ENCODE data around the gene FAM3B.
"Not testable (repeated sequence)": the region's sequence is repeated elsewhere in the genome, so short reads cannot be mapped to it uniquely, and the experiment has no call there.

FAM3B gene

DNA sequence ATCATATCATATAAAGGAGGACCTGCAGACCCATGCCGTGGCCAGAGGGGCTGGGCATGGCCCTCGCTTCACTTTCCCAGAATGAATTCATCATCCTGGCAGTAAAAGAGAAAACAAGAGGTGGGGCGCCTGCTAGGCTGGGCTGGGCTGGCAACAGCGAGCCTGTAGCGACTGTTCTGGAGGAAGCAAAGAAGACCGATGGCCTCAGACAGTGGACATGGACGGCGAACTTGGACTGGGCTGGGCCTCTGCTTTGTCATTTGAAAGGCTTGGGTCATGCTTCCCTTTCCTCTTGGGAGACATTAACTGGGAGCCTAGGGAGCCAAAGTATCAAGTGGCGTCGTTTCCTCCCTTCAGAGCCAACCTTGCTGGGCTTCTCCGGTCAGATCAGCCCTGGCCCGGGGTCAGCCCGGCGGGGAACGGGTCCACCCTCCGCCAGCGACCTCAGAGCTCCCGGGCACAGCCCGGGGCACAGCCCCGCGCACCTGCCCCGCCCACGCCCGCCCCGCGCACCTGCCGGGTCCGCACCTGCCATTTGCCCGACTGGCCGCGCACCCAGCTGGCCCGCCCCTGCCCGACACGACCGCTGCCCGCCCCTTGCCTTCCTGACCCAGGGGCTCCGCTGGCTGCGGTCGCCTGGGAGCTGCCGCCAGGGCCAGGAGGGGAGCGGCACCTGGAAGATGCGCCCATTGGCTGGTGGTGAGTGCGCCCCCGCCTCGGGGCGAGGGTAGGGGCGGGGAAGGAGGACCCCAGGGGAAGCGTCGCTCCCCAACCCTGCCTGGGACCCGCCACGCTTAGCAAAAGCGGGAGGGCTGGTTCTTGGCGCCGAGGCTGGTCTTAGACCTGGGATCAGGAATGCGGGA is at the start of gene FAM3B:
Gene FAM3B (plus strand): TSS at position 602 of the 863 bp plus-strand sequence. CDS start 79 bp downstream, at position 681.
- no peak for DNase-seq

DNA sequence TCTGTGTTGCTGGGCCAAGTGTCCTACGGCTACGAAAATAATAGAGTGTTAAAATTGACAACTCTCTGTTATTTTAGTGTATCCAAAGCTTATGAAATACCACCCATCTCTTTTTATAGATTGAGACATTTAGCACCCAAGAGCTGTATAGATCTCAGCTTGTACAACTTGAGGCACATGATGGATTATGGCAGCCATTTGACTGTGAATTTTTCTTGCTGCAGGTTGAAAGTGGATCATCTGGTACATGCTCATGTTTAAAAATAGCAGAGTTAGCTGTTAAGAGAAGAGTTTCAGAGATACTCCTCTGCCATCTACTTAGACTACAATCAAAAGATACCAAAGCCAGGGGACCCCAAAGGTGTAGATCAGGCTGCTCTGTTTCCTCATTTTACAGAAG is 49.3 kb upstream of the FAM3B start:
- no peak for DNase-seq

DNA sequence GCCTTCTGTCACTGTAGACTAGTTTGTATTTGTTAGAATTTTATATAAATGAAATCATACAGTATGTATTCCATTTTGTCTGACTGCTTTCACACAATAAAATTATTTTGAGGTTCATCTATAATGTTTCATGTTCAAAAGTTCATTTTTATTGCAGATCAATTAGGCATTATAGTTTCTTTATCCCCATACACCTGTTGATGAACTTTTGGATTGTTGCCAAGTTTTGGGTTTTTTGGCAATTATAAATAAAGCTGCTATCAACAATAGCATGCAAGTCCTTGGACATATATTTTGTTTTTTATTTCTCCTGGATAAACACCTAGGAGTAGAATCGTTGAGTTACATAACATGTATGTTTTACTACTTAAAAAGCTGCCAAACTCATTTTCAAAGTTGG is 47.1 kb upstream of the FAM3B start:
- no peak for DNase-seq

- no peak for DNase-seq
Observed at GRCh38 chr21:41277196-41277595, 39.4 kb upstream of the FAM3B start.

DNA sequence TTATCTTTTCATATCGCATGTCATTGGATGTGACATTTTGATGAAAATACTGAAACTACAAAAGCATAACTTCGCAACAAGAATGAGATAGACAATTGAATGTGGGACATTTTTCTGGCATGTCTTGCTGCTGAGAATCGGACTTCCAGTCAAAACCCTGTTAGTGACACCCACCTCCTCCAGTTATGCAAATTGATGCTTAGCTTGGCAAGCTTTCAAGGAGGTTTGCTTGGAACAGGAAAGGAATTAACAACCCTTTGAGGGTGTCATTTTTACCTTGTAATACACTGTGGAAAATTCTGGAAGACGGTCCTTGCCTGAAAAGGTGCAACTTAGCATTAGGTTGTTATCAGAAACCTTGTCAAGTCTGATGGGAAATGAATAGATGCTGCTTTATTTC is 38.8 kb upstream of the FAM3B start:
- no peak for DNase-seq

- DNase-seq: no peak
Observed at GRCh38 chr21:41280115-41280919, 36.3 kb upstream of the FAM3B start.

- DNase-seq: no peak
Observed at GRCh38 chr21:41282412-41282811, 34.2 kb upstream of the FAM3B start.

DNA sequence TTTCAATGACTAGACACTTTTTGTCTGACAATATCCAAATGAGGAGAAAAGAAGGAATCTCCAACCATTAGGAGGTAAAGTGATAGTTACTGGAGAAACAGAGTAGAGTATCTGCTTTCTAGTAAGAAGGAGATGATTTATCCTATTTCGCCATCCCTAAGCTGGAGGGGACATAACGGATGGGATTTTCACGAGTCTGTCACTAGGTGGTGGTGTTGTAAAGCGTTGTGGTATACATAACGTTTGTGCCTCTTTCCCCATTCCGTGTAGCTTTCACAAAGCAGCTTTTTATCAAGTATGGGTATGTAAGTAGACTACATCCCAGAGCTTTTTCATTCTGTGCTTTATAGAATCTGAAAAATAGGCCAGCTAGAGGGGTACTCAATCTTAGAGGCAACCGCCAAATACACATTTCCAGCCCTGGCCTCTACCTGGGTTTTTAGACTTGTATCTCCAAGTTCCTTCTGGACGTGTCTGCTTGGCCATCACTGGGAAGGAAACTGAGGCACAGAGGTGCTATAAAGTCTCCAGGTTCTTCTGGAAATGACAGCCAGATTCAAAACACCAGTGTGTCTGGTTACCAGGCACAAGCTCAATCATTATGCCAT is 33.3 kb upstream of the FAM3B start:
- peak; percentile 30 for DNase-seq

DNA sequence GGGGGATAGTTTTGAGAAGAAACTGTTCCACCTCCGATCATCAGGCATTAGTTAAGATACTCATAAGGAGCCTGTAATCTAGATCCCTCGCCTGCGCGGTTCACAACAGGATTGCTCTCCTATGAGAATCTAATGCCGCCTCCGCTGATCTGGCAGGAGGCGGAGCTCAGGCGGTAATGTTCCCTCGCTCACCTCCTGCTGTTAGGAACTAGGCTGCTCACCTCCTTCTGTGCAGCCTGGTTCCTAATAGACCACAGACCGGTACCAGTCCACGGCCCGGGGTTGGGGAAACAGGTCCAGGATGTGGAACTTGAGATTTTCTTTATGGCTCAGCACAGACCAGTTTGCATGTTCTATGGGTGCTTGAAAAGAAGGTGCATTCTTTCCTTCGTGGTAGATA is 27.2 kb upstream of the FAM3B start:
- DNase-seq: no peak

- no peak for DNase-seq
Observed at GRCh38 chr21:41290106-41290799, 26.3 kb upstream of the FAM3B start.

- no peak for DNase-seq
Observed at GRCh38 chr21:41294548-41295231, 21.9 kb upstream of the FAM3B start.

DNA sequence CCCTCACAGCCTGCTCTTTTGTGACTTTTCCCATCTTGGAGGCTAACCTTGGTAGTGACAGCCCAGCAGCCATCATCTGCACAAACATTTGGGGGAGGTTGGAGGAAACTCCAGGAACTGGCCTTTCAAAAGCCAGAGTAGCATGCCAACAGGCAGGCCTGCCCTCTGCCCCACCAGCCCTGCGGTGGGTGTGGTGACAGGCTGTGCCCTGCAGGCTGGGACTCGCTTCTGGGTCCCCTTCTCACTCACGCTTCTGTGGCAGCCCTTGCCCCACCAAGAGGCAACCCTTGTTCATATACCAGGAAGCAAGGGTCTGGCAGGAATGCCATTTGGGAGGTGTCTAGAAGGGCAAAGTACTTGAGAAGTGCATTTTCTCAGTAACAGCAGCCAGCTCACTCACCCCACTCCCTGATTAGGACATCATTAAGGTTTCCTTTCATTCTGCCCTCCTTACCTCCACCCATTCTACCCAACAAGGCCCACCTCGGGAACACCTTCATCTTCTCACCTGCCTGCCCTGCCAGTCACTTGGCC is 20.8 kb upstream of the FAM3B start:
- DNase-seq: no peak

DNA sequence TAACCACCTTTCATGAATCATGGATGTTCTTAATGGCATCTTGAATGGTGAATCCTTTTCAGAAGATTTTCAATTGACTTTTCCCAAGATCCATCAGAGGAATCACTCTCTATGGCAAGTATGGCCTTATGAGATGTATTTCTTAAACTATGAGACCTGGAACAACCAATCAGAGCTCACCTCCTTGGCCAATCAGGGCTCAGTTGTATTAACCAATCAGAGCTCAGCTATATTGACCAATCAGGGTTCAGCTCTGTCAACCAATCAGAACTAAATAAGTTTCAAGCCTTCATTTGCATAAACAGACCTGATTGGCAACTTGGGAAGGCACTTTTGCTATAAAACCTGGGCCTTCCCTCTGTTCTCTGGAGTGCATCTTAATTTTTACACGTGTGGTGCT is 13.6 kb upstream of the FAM3B start:
- no peak for DNase-seq

DNA sequence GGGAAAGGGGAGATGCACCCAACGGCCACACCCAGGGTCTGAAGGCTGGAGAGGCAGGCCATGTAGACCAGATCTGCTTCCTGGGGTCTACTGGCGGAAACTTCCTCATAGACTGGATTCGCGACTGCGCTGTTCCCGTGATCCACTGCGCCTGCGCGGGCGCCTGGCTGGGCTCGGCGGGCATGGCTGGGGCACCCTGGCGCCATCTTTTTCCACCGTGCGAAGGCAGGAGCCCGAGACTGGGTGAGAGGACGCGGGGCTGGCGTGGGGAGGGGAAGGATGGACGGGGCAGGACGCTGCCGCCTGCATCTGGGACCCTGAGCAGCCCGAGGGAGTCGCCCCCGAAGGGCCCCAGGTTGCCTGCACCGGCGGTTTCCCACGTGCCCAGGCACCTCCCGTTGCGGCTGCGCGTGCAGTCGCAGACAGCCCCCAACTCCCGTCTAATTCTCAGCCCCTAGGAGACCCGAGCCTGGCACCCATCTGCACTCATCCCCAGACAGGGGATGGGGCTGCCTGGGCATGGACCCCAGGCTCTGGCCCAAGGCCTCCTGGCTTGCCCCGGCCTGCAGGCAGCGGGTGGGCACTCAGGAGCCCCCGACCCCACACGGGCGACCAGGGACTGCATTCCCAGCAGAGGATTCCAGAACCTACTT is 12.4 kb upstream of the FAM3B start:
- no peak for DNase-seq

- no peak for DNase-seq
Observed at GRCh38 chr21:41307219-41307618, 9.4 kb upstream of the FAM3B start.

- not testable (repeated sequence) for DNase-seq
Observed at GRCh38 chr21:41313285-41314164, 3.1 kb upstream of the FAM3B start.

DNA sequence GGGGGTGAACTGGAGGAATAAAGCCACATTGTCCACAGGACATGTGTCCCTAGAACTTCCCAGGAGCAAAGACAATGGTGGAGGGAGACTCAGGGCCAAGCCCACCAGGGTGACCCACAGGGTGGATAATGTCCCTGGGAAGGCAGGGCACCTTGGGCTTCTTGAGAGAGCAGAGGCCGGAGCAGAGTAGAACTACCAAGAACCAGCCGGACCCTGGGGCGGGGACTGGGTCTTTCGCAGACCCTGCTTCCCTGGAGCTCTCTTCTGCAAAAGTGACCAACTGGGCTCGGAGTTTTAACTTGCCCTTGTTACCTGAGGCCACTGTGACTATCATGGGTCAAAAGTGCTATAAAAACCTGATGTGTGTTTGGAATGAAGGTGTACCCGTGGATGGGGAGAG is 875 bp upstream of the FAM3B start:
- no peak for DNase-seq

DNA sequence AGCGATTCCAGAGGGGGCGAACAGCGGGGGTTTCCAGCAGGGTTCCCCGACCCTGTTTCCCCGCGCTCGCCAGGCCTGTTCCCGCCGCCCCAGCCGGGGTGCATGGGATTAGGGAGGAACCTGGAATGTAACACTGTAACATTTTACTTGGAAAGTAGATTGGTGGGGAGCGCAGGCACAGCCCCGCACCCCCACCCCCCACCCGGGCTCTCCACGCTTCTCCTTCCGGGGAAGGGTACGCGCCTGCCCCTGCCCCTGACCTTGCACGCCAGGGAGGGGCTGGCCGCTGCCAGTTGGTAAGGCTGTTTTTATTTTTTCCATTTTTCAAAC is 427 bp downstream of the FAM3B start:
- DNase-seq: no peak

DNA sequence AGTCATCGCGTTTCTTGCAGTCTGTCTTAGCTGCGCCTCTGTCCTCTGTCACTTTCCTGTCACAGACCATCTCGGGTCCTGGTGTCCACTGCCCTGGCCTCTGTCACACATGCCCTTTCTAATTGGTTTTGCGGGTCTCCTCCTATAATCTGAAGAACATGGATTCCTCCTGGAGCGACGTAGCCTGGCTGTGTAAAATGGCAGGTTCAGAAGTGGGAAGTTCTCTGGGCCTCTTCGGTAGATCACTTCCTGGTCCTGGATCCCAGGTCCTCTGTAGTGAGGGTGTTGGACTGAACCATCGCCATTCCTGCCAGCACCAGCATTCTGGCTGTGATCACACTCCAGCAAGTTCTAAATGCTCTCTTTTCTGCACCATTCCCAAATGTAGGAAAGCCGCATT is 857 bp downstream of the FAM3B start:
- DNase-seq: no peak

DNA sequence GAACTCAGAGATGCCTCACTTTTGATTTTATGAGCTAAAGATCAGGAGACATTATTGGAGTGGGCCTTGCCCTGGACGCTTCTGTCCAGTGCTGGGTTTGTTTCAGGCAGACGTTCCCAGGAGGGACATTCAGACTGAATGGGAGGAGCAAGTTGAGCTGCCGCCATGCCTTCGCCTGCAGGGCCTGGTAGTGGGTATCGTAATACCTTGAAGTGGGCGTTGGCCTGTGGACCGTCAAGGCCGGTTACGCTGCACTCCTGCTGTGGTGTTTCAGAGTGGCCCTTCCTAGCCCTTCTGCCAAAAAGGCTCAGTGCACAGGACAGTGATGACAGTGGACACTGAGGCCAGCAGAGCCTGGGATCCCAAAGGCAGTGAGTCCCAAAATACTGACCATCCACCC is 1.6 kb downstream of the FAM3B start:
- no peak for DNase-seq

DNA sequence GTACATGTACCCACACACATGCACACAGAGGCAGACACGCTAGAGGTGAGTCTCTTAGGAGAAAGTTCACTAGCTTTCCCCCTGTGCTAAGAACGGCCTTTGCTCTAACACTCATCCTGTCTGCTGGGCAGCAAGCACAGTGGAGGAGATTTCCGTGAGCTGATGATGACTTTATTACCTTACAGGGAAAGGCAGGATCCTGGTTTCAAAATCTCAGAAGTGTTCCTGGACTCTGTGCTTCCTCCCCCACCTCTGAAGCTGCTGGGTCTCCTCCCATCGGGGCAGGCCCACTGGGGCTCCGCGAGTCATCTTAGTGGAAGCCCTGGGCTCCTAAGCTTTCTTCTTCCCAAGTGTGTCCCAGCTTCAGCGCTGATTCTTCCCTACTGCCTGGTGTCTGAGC is 2.7 kb downstream of the FAM3B start:
- no peak for DNase-seq
